Activated CD4-positive, alpha-beta memory T cell treated with anti-CD3 and anti-CD28 coated beads, Interleukin-2, amount 10 ng/mL, durations not matched to agents 7 days and 5 days (primary cell): ENCODE data around the gene RAB40C. TPM values are rescaled to one million over a fixed set of nuclear protein-coding genes. Genes with fewer than 3 reads are reported as not detected.

Source experiments
- CTCF ChIA-PET: fragments of 350-600 bp; sonication (Branson Sonifier 250); formaldehyde crosslinking; loops from one replicate; lab custom pipeline; 2021; ENCODE audit warnings: antibody characterized with exemption, inconsistent platforms; lab: Charles Lee
- POLR2A ChIA-PET: fragments of 350-600 bp; sonication (Branson Sonifier 250); formaldehyde crosslinking; loops from one replicate; lab custom pipeline; 2021; ENCODE audit warnings: antibody characterized with exemption; lab: Charles Lee
- DNase-seq: peaks from one replicate; pipeline ENCODE4 v3.0.0-alpha.2; 2020
- H3K27ac Mint-ChIP-seq: one replicate; pipeline ENCODE4 v1.8.0; 2021; ENCODE audit warnings: mild to moderate bottlenecking, mixed read lengths
- H3K27me3 Mint-ChIP-seq: one replicate; pipeline ENCODE4 v1.8.0; 2021; ENCODE audit warnings: mixed read lengths
- H3K36me3 Mint-ChIP-seq: one replicate; pipeline ENCODE4 v1.8.0; 2021; ENCODE audit warnings: low read depth, mixed read lengths
- H3K4me1 Mint-ChIP-seq: one replicate; pipeline ENCODE4 v1.8.0; 2021; ENCODE audit warnings: mixed read lengths
- H3K4me3 Mint-ChIP-seq: one replicate; pipeline ENCODE4 v1.8.0; 2021; ENCODE audit warnings: mild to moderate bottlenecking, mixed read lengths
- H3K9me3 Mint-ChIP-seq: one replicate; pipeline ENCODE4 v1.8.0; 2021; ENCODE audit warnings: mixed read lengths
- total RNA-seq, 2 experiments: library from RNA; stranded (reverse); gene quantifications; one replicate each; pipeline ENCODE4 v1.2.3, GENCODE V29; 2021

The RAB40C gene, protein sequence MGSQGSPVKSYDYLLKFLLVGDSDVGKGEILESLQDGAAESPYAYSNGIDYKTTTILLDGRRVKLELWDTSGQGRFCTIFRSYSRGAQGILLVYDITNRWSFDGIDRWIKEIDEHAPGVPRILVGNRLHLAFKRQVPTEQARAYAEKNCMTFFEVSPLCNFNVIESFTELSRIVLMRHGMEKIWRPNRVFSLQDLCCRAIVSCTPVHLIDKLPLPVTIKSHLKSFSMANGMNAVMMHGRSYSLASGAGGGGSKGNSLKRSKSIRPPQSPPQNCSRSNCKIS
- total RNA-seq: 10 to 100 TPM; 12.2 to 14.2 TPM

DNA sequence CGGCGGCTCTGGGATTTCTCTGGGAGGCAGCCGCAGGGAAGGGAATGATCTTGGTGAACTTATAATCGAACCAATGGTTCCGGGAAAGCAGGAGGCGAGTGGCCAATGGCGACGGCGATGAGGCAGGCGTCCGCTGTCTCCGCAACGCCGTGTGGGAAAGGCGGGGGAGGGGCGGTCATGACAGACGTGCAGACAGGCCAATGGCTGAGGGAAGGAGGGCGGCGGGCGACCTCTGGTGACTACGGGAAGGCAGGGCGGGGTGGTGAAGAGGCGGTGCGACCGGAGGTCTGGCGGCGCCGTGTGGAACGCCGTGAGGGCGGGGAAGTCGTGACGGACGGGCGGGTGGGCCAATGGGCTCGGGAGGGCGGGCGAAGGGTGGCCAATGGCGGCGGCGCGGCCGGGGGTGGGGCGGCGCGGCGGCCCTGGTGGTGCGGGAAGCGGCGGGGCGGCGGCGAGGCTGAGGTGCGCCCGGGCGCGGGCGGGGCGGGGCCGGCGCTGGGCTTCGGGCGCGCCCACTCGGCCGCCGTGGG, at the start of gene RAB40C:
Gene RAB40C, plus strand, starts transcription at position 409 of the 530 bp plus-strand sequence. CDS start 226 bp downstream, outside the sequence.
- Mint-ChIP-seq H3K27me3 (no peaks in the 10 kb centered on the region), H3K36me3 (peaks cover 2% of the 10 kb centered on the region), H3K4me3 (peak within 1 kb of the TSS; percentile 82), H3K9me3 (no peaks in the 10 kb centered on the region), H3K4me1 (peaks cover 29% of the 10 kb centered on the region), H3K27ac (peak within 1 kb of the TSS; percentile 97)
- ChIA-PET POLR2A (interaction anchor here (0.8 to 1.5 kb wide), 2 partner anchors 46 to 374 kb away, joined by 3 to 4 read pairs; no protein-coding TSS in a partner anchor), CTCF (no interaction called here)
- DNase-seq: peak; percentile 99

DNA sequence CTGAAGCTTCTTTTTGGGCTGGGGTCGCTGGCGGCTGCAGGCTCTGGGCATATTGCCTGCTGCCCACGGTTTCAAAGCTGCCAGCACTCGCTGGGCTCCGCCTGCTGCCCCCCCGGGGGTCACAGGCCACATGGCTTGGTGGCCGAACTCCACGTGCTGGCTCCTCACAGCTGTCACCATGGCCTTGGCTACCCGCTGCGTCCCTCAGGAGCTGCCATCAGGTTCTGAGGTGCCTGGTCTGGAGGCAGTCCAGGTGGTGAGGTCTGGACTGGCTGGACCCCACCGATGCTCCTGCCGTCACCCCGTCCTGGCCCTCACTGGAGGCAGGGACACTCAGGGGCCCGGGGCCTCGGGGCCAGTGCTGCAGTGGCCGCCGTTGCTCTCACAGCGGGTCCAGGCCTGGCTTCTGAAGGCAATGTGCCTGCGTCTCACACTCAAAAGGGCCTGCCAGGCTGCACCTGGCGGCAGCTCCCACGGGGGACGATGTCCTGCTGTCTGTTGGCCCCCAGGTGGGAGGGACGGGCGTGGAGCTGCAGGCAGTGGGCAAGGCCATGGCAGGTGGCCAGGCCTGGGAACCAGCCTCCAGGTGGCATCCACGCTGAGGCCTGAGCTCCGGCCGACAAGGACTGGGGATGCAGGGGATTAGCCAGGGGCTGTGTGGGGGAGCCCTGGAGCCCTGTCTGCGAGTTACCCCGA, 49.1 kb upstream of the RAB40C start:
- Mint-ChIP-seq H3K36me3 (peaks cover 19% of the 10 kb centered on the region), H3K27ac (no peak overlapping the region), H3K27me3 (no peaks in the 10 kb centered on the region), H3K9me3 (no peaks in the 10 kb centered on the region), H3K4me1 (no peaks in the 10 kb centered on the region), H3K4me3 (no peak overlapping the region)
- POLR2A ChIA-PET: interaction anchor here (1.0 kb wide), 1 partner anchor 12 kb away, joined by 3 read pairs; no protein-coding TSS in a partner anchor
- CTCF ChIA-PET: no interaction called here
- DNase-seq: no peak

DNA sequence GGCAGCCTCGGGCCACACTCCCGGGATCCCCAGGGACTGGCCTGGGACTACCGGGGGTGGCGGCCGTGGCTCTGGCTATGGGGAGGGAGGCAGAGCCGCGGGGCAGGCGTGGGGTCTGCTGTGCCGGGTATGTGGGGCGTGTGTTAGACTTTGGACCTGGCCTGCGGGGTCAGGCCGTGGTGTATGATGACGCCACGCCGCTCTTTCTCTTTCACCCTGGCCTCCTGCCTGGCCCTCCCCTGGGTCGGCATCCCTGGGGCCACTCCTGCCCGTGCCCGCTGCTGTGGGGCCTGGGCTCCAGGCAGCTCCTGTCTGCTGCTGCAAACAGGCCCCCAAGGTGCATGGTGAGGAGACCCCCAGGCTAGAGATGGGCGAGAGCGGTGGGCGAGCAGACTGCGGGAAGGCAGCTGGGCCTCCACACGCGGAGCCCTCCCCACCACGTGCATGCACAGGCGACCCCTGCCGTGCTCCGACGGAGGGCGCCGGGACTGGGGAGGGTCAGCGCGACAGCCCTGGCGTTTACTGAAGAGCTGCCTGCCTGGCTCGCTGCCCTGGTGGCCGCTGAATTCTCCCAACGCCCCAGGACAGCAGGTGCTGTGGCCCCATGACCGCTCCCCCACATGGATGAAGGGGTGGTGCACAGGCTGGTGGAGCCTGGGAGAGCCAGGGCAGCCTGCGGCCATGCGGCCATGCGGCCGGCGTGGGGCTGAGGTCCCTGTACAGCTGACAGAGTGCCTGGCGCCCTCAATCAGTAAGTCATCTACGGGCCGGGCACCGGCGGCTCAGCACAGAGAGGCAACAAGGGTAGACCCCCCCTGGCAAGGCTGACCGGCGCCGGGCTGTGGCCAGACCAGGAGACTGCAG, 46.3 kb upstream of the RAB40C start:
- Mint-ChIP-seq H3K27me3 (no peaks in the 10 kb centered on the region), H3K4me3 (no peak overlapping the region), H3K27ac (no peak overlapping the region), H3K36me3 (peaks cover 9% of the 10 kb centered on the region), H3K4me1 (no peaks in the 10 kb centered on the region), H3K9me3 (no peaks in the 10 kb centered on the region)
- ChIA-PET CTCF (no interaction called here), POLR2A (no interaction called here)
- DNase-seq: no peak

GRCh38 chr16:544517-544916, 45.3 kb upstream of the RAB40C start:
- ChIA-PET CTCF (no interaction called here), POLR2A (no interaction called here)
- H3K27ac Mint-ChIP-seq: no peak overlapping the region
- H3K9me3 Mint-ChIP-seq: no peaks in the 10 kb centered on the region
- H3K27me3 Mint-ChIP-seq: no peaks in the 10 kb centered on the region
- H3K4me1 Mint-ChIP-seq: no peaks in the 10 kb centered on the region
- DNase-seq: no peak
- H3K36me3 Mint-ChIP-seq: peaks cover 5% of the 10 kb centered on the region
- no peak overlapping the region for H3K4me3 Mint-ChIP-seq

DNA sequence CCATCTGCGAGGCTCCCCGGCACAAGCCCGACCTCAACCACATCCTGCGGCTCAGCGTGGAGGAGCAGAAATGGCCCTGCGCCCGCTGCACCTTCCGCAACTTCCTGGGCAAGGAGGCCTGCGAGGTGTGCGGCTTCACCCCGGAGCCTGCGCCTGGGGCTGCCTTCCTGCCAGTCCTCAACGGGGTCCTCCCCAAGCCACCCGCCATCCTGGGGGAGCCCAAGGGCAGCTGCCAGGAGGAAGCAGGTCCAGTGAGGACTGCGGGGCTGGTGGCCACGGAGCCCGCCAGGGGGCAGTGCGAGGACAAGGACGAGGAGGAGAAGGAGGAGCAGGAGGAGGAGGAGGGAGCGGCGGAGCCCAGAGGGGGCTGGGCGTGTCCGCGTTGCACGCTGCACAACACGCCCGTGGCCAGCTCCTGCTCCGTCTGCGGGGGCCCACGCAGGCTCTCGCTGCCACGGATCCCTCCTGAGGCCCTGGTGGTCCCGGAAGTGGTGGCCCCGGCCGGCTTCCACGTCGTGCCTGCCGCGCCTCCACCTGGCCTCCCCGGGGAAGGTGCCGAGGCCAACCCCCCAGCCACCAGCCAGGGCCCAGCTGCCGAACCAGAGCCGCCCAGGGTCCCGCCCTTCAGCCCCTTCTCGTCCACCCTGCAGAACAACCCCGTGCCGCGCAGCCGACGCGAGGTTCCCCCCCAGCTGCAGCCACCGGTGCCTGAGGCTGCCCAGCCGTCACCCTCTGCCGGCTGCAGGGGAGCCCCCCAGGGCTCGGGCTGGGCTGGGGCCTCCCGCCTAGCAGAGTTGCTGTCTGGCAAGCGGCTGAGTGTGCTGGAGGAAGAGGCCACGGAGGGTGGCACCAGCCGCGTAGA, 42.7 kb upstream of the RAB40C start:
- Mint-ChIP-seq H3K36me3 (peaks cover 3% of the 10 kb centered on the region), H3K4me1 (no peaks in the 10 kb centered on the region), H3K9me3 (no peaks in the 10 kb centered on the region), H3K27ac (no peak overlapping the region), H3K4me3 (no peak overlapping the region), H3K27me3 (no peaks in the 10 kb centered on the region)
- DNase-seq: peak; percentile 52
- CTCF ChIA-PET: no interaction called here
- POLR2A ChIA-PET: no interaction called here

GRCh38 chr16:548586-548985, 41.3 kb upstream of the RAB40C start:
- POLR2A ChIA-PET: no interaction called here
- CTCF ChIA-PET: no interaction called here
- DNase-seq: no peak
- Mint-ChIP-seq H3K4me3 (no peak overlapping the region), H3K27me3 (no peaks in the 10 kb centered on the region), H3K9me3 (no peaks in the 10 kb centered on the region), H3K36me3 (no peaks in the 10 kb centered on the region), H3K27ac (no peak overlapping the region), H3K4me1 (no peaks in the 10 kb centered on the region)

DNA sequence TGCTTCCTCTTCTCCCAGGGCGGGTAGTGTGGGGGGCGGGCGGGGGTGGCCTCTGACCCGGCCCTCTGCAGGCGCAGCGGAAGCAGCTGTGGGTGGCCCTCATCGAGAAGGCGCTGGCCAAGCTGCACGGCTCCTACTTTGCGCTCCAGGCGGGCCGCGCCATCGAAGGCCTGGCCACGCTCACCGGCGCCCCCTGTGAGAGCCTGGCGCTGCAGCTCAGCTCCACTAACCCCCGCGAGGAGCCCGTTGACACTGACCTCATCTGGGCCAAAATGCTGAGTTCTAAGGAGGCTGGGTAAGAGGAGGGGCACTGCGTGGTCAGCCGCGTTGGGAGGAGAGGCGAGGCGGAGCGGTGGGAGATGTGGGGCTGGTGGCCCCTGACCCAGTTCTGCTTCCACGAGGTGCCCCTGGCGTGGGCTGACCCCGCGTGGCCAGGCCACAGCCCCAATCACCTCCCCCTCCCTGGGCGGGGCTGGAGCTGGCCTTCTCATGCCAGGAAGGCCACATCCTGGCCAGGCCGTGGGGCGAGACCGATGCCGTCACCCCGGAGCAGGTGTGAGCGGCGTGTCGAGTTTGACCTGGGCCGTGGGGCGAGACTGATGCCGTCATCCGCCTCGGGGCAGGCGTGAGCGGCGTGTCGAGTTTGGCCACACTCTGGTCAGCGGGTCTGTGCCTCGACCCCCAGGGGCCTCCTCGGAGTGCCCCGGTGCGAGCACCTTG, 40.2 kb upstream of the RAB40C start:
- ChIA-PET POLR2A (no interaction called here), CTCF (no interaction called here)
- Mint-ChIP-seq H3K36me3 (no peaks in the 10 kb centered on the region), H3K9me3 (no peaks in the 10 kb centered on the region), H3K27ac (no peak overlapping the region), H3K4me3 (no peak overlapping the region), H3K27me3 (no peaks in the 10 kb centered on the region), H3K4me1 (no peaks in the 10 kb centered on the region)
- DNase-seq: no peak

DNA sequence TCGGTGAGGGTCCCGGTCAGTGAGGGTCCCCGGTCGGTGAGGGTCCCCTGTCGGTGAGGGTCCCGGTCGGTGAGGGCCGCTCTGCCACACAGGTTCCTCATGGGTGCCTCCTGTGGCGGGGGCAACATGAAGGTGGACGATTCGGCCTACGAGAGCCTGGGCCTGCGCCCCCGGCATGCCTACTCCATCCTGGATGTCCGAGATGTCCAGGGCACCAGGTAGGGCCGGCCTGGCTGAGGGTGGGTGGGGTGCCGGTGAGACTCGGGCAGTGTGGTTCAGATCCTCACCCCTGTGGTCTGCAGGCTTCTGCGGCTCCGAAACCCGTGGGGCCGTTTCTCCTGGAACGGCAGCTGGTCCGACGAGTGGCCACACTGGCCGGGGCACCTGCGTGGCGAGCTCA, 38.7 kb upstream of the RAB40C start:
- ChIA-PET CTCF (no interaction called here), POLR2A (no interaction called here)
- H3K9me3 Mint-ChIP-seq: no peaks in the 10 kb centered on the region
- H3K4me1 Mint-ChIP-seq: no peaks in the 10 kb centered on the region
- H3K4me3 Mint-ChIP-seq: no peak overlapping the region
- H3K36me3 Mint-ChIP-seq: no peaks in the 10 kb centered on the region
- DNase-seq: no peak
- H3K27me3 Mint-ChIP-seq: no peaks in the 10 kb centered on the region
- H3K27ac Mint-ChIP-seq: no peak overlapping the region

DNA sequence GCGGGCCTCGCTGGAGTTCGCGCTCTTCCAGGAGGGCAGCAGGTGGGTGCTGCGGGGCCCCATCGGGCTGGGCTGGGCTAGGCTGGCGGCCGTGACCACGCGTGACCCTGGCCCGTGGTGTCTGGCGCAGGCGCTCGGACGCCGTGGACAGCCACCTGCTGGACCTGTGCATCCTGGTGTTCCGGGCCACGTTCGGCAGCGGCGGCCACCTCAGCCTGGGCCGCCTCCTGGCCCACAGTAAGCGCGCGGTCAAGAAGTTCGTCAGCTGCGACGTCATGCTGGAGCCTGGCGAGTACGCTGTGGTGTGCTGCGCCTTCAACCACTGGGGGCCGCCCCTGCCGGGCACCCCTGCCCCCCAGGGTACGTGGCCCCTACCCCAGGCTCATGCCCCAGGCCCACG, 37.7 kb upstream of the RAB40C start:
- no peaks in the 10 kb centered on the region for H3K27me3 Mint-ChIP-seq
- CTCF ChIA-PET: no interaction called here

DNA sequence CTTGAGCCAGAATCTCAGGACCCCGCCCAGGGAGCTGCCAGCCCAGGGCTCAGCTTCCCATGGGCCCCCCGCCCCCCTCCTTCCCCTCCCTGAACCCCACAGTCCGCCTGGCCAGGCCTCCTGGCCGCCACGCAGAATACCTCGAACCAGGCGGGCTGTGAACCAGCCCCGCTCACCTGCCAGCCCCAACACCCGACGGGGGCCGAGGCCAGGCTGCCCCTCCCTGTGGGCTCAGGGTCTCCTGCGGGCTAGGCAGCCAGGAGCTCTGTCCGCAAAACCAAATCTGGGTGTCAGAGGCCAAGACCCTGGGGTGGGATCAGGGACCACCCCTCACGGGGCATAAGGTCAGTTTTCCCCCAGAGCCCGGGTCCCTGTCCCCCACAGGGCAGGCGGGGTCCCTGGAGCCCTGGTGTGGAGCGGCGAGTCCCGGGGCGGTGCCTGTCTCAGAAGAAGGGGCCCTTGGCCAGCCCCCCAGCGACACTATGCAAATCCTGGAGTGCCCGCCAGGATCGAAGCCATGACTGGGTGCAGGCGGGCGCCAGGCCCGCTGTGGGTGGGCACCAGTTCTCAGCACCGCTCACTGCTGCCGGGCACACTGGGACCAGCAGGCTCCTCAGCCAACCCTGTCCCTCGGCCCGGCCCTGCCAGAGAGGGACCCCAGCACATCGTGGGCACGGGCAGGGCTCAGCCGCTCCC, 36.1 kb upstream of the RAB40C start:
- ChIA-PET CTCF (no interaction called here), POLR2A (interaction anchor here (1.0 kb wide), 1 partner anchor 27 kb away, joined by 3 read pairs; no protein-coding TSS in a partner anchor)
- Mint-ChIP-seq H3K4me3 (no peak overlapping the region), H3K9me3 (no peaks in the 10 kb centered on the region), H3K27me3 (peaks cover 3% of the 10 kb centered on the region), H3K36me3 (no peaks in the 10 kb centered on the region), H3K4me1 (no peaks in the 10 kb centered on the region), H3K27ac (no peak overlapping the region)
- DNase-seq: no peak

More for the DNA sequence above, 37.7 kb upstream of the RAB40C start:
- H3K9me3 Mint-ChIP-seq: no peaks in the 10 kb centered on the region
- H3K4me3 Mint-ChIP-seq: no peak overlapping the region
- H3K4me1 Mint-ChIP-seq: no peaks in the 10 kb centered on the region
- POLR2A ChIA-PET: no interaction called here
- DNase-seq: no peak
- H3K27ac Mint-ChIP-seq: no peak overlapping the region
- H3K36me3 Mint-ChIP-seq: no peaks in the 10 kb centered on the region

DNA sequence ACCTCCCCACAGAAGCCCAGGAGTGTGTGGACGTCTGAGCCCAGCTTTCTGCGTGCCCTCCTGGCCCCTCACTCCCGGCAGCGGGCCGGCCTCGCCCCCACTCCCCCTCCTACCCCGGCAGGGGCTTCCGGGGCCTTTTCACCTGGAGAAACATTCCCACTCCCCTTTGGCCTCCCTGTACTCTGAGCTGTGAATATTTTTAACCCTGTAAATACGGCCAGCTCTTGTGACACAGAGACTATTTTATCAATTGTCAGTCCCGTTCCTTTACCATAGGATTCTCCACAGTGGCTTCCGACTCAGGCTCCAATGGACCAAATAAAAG, 35.6 kb upstream of the RAB40C start:
- DNase-seq: no peak
- ChIA-PET POLR2A (interaction anchor here (1.0 kb wide), 1 partner anchor 27 kb away, joined by 3 read pairs; no protein-coding TSS in a partner anchor), CTCF (no interaction called here)
- no peaks in the 10 kb centered on the region for H3K9me3 Mint-ChIP-seq
- H3K27me3 Mint-ChIP-seq: peaks cover 4% of the 10 kb centered on the region
- H3K36me3 Mint-ChIP-seq: no peaks in the 10 kb centered on the region
- no peak overlapping the region for H3K4me3 Mint-ChIP-seq
- no peak overlapping the region for H3K27ac Mint-ChIP-seq
- H3K4me1 Mint-ChIP-seq: no peaks in the 10 kb centered on the region
